Mucosa of descending colon (tissue), 3 donors: ENCODE data around the gene CKAP2L. TPM values are rescaled to one million over a fixed set of nuclear protein-coding genes. Genes with fewer than 3 reads are reported as not detected.
"Not testable (repeated sequence)": the region's sequence is repeated elsewhere in the genome, so short reads cannot be mapped to it uniquely, and the experiment has no call there.

Experiments used
- ATAC-seq: fragments of 200-7000 bp; cut with Tn5 transposase; one replicate; pipeline ENCODE4 v1.9.1; 2020; ENCODE audit warnings: mild to moderate bottlenecking, moderate library complexity
- DNase-seq, 3 donors: peaks; one replicate each; pipeline ENCODE4 v3.0.0-alpha.2; 2020
- H3K36me3 ChIP-seq: fragments of 200-600 bp; one replicate; pipeline ENCODE4 v1.8.0; 2021; ENCODE audit warnings: low read depth, mild to moderate bottlenecking
- H3K4me1 ChIP-seq: fragments of 200-600 bp; one replicate; pipeline ENCODE4 v1.8.0; 2021; ENCODE audit warnings: low read depth, mild to moderate bottlenecking
- H3K4me3 ChIP-seq: fragments of 200-600 bp; one replicate; pipeline ENCODE4 v1.8.0; 2021; ENCODE audit warnings: mild to moderate bottlenecking
- H3K9me3 ChIP-seq: fragments of 200-600 bp; one replicate; pipeline ENCODE4 v1.8.0; 2021; ENCODE audit warnings: mild to moderate bottlenecking
- CTCF ChIP-seq: fragments of 200-600 bp; IDR thresholded peaks from one replicate; pipeline ENCODE4 v1.8.0; 2022; ENCODE audit warnings: antibody characterized with exemption, mild to moderate bottlenecking
- intact Hi-C, 2 donors: fragments of 100-400 bp; cut with DNase I in 1 of 2; cut with micrococcal nuclease in 1 of 2; formaldehyde crosslinking; loops; one replicate each; pipeline versions ENCODE4 v1.11.0 to v1.11.1; 2022; cut with DNase I, micrococcal nuclease
- total RNA-seq, 3 donors: library from RNA; stranded (reverse); fragmentation: NEBNext Ultra II Directional in 2 of 3; extraction: Animal tissue kit (Norgen Biotek cat#: 25700) in 2 of 3; gene quantifications; one replicate each; pipeline versions ENCODE4 v1.2.1 to v1.2.4, GENCODE V29; 2021 to 2023
- donor health status: DM: no; HTN: no; CAD: no; lungs with moderate emphysema.
- donor health status: DM: no; HTN: no; CAD: no.
- donor health status: DM: no; HTN: yes; CAD: no.

CKAP2L gene
- total RNA-seq, 3 donors from 2014 or later: 1.2 to 9.5 (median 2.8) TPM

- Histone ChIP-seq H3K4me3 (no peak overlapping the region), H3K4me1 (no peaks in the 10 kb centered on the region), H3K9me3 (no peaks in the 10 kb centered on the region), H3K36me3 (no peaks in the 10 kb centered on the region)
- DNase-seq: no peak
- intact Hi-C loops: loop anchor here (10.0 kb wide), 1 partner anchor 97 kb away; no protein-coding TSS in a partner anchor
- no peak for ATAC-seq
- TF ChIP-seq CTCF: no peak
These were observed 42.4 kb downstream of the CKAP2L start for GRCh38 chr2:112721819-112722522.

GRCh38 chr2:112720785-112721184 lies 43.6 kb downstream of the CKAP2L start, which contains the start of gene NT5DC4:
Gene NT5DC4 (plus strand): TSS chr2:112721020. CDS start chr2:112721080, 60 bp downstream.
- Histone ChIP-seq H3K36me3 (no peaks in the 10 kb centered on the region), H3K4me1 (no peaks in the 10 kb centered on the region), H3K9me3 (no peaks in the 10 kb centered on the region), H3K4me3 (no peak within 1 kb of the TSS)
- DNase-seq: no peak
- no peak for ATAC-seq
- no peak for TF ChIP-seq CTCF
- intact Hi-C loops: loop anchor here (10.0 kb wide), 1 partner anchor 96 kb away; no protein-coding TSS in a partner anchor

- ATAC-seq: no peak
- intact Hi-C loops: no loop called here
- no peaks in the 10 kb centered on the region for H3K9me3 ChIP-seq
- no peak overlapping the region for H3K4me3 ChIP-seq
- no peak for DNase-seq
- H3K4me1 ChIP-seq: no peaks in the 10 kb centered on the region
- no peaks in the 10 kb centered on the region for H3K36me3 ChIP-seq
- no peak for TF ChIP-seq CTCF
These were observed 45.5 kb downstream of the CKAP2L start for GRCh38 chr2:112718863-112719370.

- H3K9me3 ChIP-seq, H3K4me3 ChIP-seq, H3K36me3 ChIP-seq, DNase-seq, ATAC-seq, intact Hi-C loops, H3K4me1 ChIP-seq: not testable (repeated sequence)
These were observed 47.5 kb downstream of the CKAP2L start for GRCh38 chr2:112716826-112717352.

GRCh38 chr2:112716094-112716493 lies 48.3 kb downstream of the CKAP2L start:
- not testable (repeated sequence) for H3K9me3 ChIP-seq

GRCh38 chr2:112714836-112715631 lies 49.4 kb downstream of the CKAP2L start:
- Histone ChIP-seq H3K36me3 (no peaks in the 10 kb centered on the region), H3K9me3 (no peaks in the 10 kb centered on the region), H3K4me1 (no peaks in the 10 kb centered on the region), H3K4me3 (no peak overlapping the region)
- intact Hi-C loops: no loop called here
- no peak for DNase-seq
- no peak for TF ChIP-seq CTCF
- ATAC-seq: peak; percentile 27

More at GRCh38 chr2:112716094-112716493, 48.3 kb downstream of the CKAP2L start:
- ATAC-seq, DNase-seq, intact Hi-C loops, H3K4me1 ChIP-seq, H3K36me3 ChIP-seq, H3K4me3 ChIP-seq: not testable (repeated sequence)
